SK-N-SH treated with all-trans-retinoic acid at 6 μM for 48 hours (cell line): ENCODE data around the gene RNF111.

ENCODE experiments used
- ATAC-seq: fragments of 200-7000 bp; cut with Tn5 transposase; 3 replicates; pipeline ENCODE4 v1.9.1; 2020; ENCODE audit warnings: mild to moderate bottlenecking, moderate library complexity
- ARNTL ChIP-seq: fragments of 450-650 bp; formaldehyde crosslinking; IDR thresholded peaks from 2 replicates; pipeline ENCODE4 v1.5.0; 2020; ENCODE audit warnings: low read depth, mild to moderate bottlenecking, moderate library complexity, borderline replicate concordance
- BACH2 ChIP-seq: fragments of 250-450 bp; sonication (Bioruptor Pico); IDR thresholded peaks from 2 replicates; pipeline ENCODE4 v1.9.0; 2021; ENCODE audit warnings: mild to moderate bottlenecking, borderline replicate concordance
- ESRRG ChIP-seq: fragments of 250-450 bp; sonication (Bioruptor Pico); IDR thresholded peaks from 2 replicates; pipeline ENCODE4 v1.6.1; 2021; ENCODE audit warnings: mild to moderate bottlenecking
- GLIS3 ChIP-seq: fragments of 250-450 bp; sonication (Bioruptor Pico); IDR thresholded peaks from 2 replicates; pipeline ENCODE4 v1.5.0; 2020; ENCODE audit warnings: mild to moderate bottlenecking, moderate library complexity
- PPARA ChIP-seq: fragments of 250-450 bp; sonication (Bioruptor Pico); IDR thresholded peaks from 2 replicates; pipeline ENCODE4 v1.5.0; 2020; ENCODE audit warnings: mild to moderate bottlenecking, borderline replicate concordance
- RARB ChIP-seq: fragments of 250-450 bp; sonication (Bioruptor Pico); IDR thresholded peaks from 2 replicates; pipeline ENCODE4 v1.8.0; 2021; ENCODE audit warnings: mild to moderate bottlenecking, moderate library complexity
- SNAI2 ChIP-seq: fragments of 250-450 bp; sonication (Bioruptor Pico); IDR thresholded peaks from 2 replicates; pipeline ENCODE4 v1.5.0; 2020; ENCODE audit warnings: mild to moderate bottlenecking, moderate library complexity
- TCF4 ChIP-seq: fragments of 250-450 bp; sonication (Bioruptor Pico); IDR thresholded peaks from 2 replicates; pipeline ENCODE4 v1.8.0; 2021; ENCODE audit warnings: mild to moderate bottlenecking, moderate library complexity, borderline replicate concordance
- TOX ChIP-seq: fragments of 250-450 bp; sonication (Bioruptor Pico); IDR thresholded peaks from 2 replicates; pipeline ENCODE4 v1.8.0; 2021; ENCODE audit warnings: mild to moderate bottlenecking, moderate library complexity, borderline replicate concordance
- ZC3H10 ChIP-seq: fragments of 250-450 bp; sonication (Bioruptor Pico); IDR thresholded peaks from 2 replicates; pipeline ENCODE4 v1.5.1; 2021; ENCODE audit warnings: mild to moderate bottlenecking, moderate library complexity
- ZFP3 ChIP-seq: fragments of 250-450 bp; sonication (Bioruptor Pico); IDR thresholded peaks from 2 replicates; pipeline ENCODE4 v1.5.0; 2020; ENCODE audit warnings: mild to moderate bottlenecking, moderate library complexity
- ZFP30 ChIP-seq: fragments of 450-650 bp; formaldehyde crosslinking; IDR thresholded peaks from 2 replicates; pipeline ENCODE4 v1.5.0; 2022; ENCODE audit warnings: mild to moderate bottlenecking, moderate library complexity
- ZNF8 ChIP-seq: fragments of 450-650 bp; formaldehyde crosslinking; IDR thresholded peaks from 2 replicates; pipeline ENCODE4 v1.5.0; 2020; ENCODE audit warnings: mild to moderate bottlenecking, moderate library complexity
- TF ChIP-seq, protein P1 (sequence below): fragments of 250-450 bp; sonication (Bioruptor Pico); IDR thresholded peaks from 2 replicates; pipeline ENCODE4 v1.5.1; 2020; ENCODE audit warnings: low read depth, mild to moderate bottlenecking, moderate library complexity
- TF ChIP-seq, protein P2 (sequence below): fragments of 250-450 bp; sonication (Bioruptor Pico); IDR thresholded peaks from 2 replicates; pipeline ENCODE4 v1.5.1; 2021; ENCODE audit warnings: mild to moderate bottlenecking, moderate library complexity
- TF ChIP-seq, protein P3 (sequence below): fragments of 250-450 bp; sonication (Bioruptor Pico); IDR thresholded peaks from 2 replicates; pipeline ENCODE4 v1.5.0; 2020; ENCODE audit warnings: mild to moderate bottlenecking, moderate library complexity

RNF111 gene

DNA sequence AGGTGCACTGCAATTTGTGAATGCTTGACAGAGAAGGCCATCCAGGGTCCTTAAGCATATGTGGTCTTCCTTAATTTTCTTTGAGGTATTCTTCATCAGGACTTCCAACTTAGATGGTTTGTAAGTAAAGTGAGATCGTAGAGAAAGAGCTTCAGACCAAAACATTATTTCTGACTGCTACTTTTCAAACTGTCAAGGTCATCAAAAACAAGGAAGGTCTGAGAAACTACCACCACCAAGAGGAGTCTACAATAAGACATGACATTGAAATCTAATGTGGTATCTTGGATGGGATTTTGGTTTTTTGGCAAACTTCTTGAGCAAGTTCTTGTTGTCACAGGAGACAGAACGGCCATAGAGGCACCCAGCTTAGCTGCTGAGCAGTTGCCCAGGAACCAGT lies 20.0 kb upstream of the RNF111 start (continued):
- TF ChIP-seq TCF4 (CRISPR knock-in tag) (no peak), ZFP30 (CRISPR knock-in tag) (no peak), ZNF8 (CRISPR knock-in tag) (no peak), PPARA (CRISPR knock-in tag) (no peak), ZC3H10 (no peak), GLIS3 (no peak), SNAI2 (no peak), TOX (no peak), ARNTL (CRISPR knock-in tag) (no peak), ESRRG (CRISPR knock-in tag) (no peak)
- TF ChIP-seq, protein P1, sequence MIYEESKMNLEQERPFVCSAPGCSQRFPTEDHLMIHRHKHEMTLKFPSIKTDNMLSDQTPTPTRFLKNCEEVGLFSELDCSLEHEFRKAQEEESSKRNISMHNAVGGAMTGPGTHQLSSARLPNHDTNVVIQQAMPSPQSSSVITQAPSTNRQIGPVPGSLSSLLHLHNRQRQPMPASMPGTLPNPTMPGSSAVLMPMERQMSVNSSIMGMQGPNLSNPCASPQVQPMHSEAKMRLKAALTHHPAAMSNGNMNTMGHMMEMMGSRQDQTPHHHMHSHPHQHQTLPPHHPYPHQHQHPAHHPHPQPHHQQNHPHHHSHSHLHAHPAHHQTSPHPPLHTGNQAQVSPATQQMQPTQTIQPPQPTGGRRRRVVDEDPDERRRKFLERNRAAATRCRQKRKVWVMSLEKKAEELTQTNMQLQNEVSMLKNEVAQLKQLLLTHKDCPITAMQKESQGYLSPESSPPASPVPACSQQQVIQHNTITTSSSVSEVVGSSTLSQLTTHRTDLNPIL (CRISPR knock-in tag), result no peak

DNA sequence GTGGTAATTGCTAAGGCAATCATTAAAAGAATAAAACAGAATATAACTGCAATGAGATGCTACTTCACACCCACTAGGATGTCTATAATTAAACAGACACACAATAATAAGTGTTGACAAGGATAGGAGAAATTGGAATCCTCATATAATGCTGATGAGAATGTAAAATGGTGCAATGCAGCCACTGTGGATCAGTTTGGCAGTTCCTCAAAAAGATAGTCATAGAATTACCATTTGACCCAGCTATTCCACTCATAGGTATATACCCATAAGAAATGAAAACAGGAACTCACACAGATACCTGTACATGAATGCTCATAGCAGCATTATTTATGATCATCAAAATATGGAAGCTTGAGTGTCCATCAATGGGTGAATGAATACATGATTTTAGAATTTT lies 9.6 kb upstream of the RNF111 start:
- no peak for ATAC-seq
- TF ChIP-seq, protein P1 (CRISPR knock-in tag), result no peak
- TF ChIP-seq ZC3H10 (no peak), ZFP3 (CRISPR knock-in tag) (no peak), RARB (no peak), ZFP30 (CRISPR knock-in tag) (no peak), ESRRG (CRISPR knock-in tag) (no peak), ZNF8 (CRISPR knock-in tag) (no peak), BACH2 (CRISPR knock-in tag) (no peak), TCF4 (CRISPR knock-in tag) (no peak), ARNTL (CRISPR knock-in tag) (no peak)
- TF ChIP-seq, protein P2, sequence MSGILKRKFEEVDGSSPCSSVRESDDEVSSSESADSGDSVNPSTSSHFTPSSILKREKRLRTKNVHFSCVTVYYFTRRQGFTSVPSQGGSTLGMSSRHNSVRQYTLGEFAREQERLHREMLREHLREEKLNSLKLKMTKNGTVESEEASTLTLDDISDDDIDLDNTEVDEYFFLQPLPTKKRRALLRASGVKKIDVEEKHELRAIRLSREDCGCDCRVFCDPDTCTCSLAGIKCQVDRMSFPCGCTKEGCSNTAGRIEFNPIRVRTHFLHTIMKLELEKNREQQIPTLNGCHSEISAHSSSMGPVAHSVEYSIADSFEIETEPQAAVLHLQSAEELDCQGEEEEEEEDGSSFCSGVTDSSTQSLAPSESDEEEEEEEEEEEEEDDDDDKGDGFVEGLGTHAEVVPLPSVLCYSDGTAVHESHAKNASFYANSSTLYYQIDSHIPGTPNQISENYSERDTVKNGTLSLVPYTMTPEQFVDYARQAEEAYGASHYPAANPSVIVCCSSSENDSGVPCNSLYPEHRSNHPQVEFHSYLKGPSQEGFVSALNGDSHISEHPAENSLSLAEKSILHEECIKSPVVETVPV (CRISPR knock-in tag), result no peak

DNA sequence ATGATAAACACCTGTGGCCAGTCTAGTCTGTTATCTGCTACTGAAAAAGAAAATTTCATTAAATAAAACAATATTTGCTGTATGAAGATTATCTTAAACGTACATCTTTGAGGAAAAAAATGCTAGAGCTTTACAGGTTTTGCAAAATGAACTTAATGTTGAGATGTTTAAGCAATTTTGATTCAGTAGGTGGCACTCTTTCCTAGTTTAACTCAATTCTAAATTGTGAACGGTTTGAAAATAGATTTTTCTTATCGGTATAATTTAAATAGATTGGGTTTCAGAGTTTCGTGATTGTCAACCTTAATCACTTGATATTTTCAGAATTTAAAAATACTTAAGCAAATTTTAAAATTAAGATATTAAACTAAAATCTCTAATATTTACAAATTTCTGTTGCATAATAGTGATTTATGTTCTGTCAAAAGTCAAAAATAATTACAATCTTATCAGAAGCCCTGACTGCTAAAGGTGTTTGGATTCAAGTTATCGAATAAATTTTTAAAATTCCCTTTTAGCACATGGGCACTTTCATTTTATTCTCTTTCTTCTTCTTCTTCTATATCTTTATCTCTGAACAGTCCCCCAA lies 7.0 kb upstream of the RNF111 start:
- peak; percentile 63 for ATAC-seq
- TF ChIP-seq BACH2 (CRISPR knock-in tag) (no peak), RARB (no peak), ESRRG (CRISPR knock-in tag) (no peak), SNAI2 (no peak), ARNTL (CRISPR knock-in tag) (no peak)
- TF ChIP-seq, protein P2 (CRISPR knock-in tag), result no peak
- TF ChIP-seq, protein P1 (CRISPR knock-in tag), result no peak
- TF ChIP-seq, protein P3, sequence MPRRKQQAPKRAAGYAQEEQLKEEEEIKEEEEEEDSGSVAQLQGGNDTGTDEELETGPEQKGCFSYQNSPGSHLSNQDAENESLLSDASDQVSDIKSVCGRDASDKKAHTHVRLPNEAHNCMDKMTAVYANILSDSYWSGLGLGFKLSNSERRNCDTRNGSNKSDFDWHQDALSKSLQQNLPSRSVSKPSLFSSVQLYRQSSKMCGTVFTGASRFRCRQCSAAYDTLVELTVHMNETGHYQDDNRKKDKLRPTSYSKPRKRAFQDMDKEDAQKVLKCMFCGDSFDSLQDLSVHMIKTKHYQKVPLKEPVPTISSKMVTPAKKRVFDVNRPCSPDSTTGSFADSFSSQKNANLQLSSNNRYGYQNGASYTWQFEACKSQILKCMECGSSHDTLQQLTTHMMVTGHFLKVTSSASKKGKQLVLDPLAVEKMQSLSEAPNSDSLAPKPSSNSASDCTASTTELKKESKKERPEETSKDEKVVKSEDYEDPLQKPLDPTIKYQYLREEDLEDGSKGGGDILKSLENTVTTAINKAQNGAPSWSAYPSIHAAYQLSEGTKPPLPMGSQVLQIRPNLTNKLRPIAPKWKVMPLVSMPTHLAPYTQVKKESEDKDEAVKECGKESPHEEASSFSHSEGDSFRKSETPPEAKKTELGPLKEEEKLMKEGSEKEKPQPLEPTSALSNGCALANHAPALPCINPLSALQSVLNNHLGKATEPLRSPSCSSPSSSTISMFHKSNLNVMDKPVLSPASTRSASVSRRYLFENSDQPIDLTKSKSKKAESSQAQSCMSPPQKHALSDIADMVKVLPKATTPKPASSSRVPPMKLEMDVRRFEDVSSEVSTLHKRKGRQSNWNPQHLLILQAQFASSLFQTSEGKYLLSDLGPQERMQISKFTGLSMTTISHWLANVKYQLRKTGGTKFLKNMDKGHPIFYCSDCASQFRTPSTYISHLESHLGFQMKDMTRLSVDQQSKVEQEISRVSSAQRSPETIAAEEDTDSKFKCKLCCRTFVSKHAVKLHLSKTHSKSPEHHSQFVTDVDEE (CRISPR knock-in tag), result no peak
